Ovary (tissue), 9 donors: Measurements from ENCODE around the gene NIN. TPM values are rescaled to one million over a fixed set of nuclear protein-coding genes. Genes with fewer than 3 reads are reported as not detected.
"Not testable (repeated sequence)": the region's sequence is repeated elsewhere in the genome, so short reads cannot be mapped to it uniquely, and the experiment has no call there.

Experiments used
- DNase-seq, 5 donors: peaks; one replicate each; pipeline ENCODE4 v3.0.0-alpha.2; 2019 to 2020
- H3K27ac ChIP-seq, 2 donors: fragments of 200-600 bp; one replicate each; pipeline versions ENCODE4 v1.5.1 to v1.8.0; 2019 to 2022
- H3K27me3 ChIP-seq: fragments of 200-600 bp; one replicate; pipeline ENCODE4 v1.8.0; 2022
- H3K36me3 ChIP-seq: fragments of 200-600 bp; sonication (generic); one replicate; pipeline ENCODE4 v1.5.1; 2019
- H3K4me1 ChIP-seq: one replicate; pipeline ENCODE4 v1.8.1; 2013; ENCODE audit warnings: mild to moderate bottlenecking, moderate library complexity; ENCODE audit not compliant: insufficient read depth
- H3K4me3 ChIP-seq: fragments of 200-600 bp; sonication (generic); one replicate; pipeline ENCODE4 v1.5.1; 2017
- H3K9me3 ChIP-seq, 2 donors: fragments of 200-600 bp in 1 of 2; sonication (generic) in 1 of 2; one replicate each; pipeline versions ENCODE4 v1.5.1 to v1.8.1; 2013 to 2019; ENCODE audit warnings: mild to moderate bottlenecking in 1 of 2, moderate library complexity in 1 of 2
- CTCF ChIP-seq, 3 donors: fragments of 450-650 bp in 2 of 3; fragments of 200-600 bp in 1 of 3; IDR thresholded peaks; one replicate each; pipeline versions ENCODE4 v1.5.1 to v1.8.0; 2016 to 2022; ENCODE audit warnings: antibody characterized with exemption in 3 of 3, mild to moderate bottlenecking in 1 of 3
- EP300 ChIP-seq: sonication (generic); formaldehyde crosslinking; IDR thresholded peaks from one replicate; pipeline ENCODE4 v1.6.1; 2017; ENCODE audit warnings: antibody characterized with exemption
- POLR2A ChIP-seq: fragments of 450-650 bp; IDR thresholded peaks from one replicate; pipeline ENCODE4 v1.6.1; 2017; ENCODE audit warnings: antibody characterized with exemption, mild to moderate bottlenecking, moderate library complexity
- WGBS, 3 donors: extraction: QIAGEN DNeasy Blood & Tissue Kit in 1 of 3; methylation state at CpG; one replicate each; pipeline versions ENCODE4 v1.1.5 to v1.1.7; 2013 to 2017; 5-methylcytosine and 5-hydroxymethylcytosine counted together
- intact Hi-C, 4 donors: fragments of 100-400 bp; cut with DNase I; formaldehyde crosslinking; loops; one replicate each; pipeline versions ENCODE4 v1.11.0 to v1.15.1; 2022 to 2023
- polyA plus RNA-seq, 2 donors: library from polyadenylated mRNA; stranded (reverse); fragments of 200-250 nt in 1 of 2; fragments of 350-450 nt in 1 of 2; fragmentation: Illumina TruSeq in 1 of 2; extraction: RNeasy Lipid Tissue Mini Kit (QIAGEN cat#74804) in 1 of 2; gene quantifications; one replicate each; pipeline ENCODE4 v1.2.3, GENCODE V29; 2013 to 2014
- total RNA-seq, 7 donors: library from RNA; depleted of rRNA in 2 of 7; stranded (reverse); fragments of >200 nt in 2 of 7; fragmentation: NEBNext Ultra II Directional in 3 of 7; extraction: Animal tissue kit (Norgen Biotek cat#: 25700) in 3 of 7; gene quantifications; one replicate each; pipeline versions ENCODE4 v1.1.0 to v1.2.4, GENCODE V29; 2016 to 2023
- donor health status: DM: no; HTN: no; CAD: no; lungs with moderate emphysema.
- donor health status: DM: no; HTN: no; CAD: no.
- donor health status: Bipolar disorder and iron deficiency.
- donor health status: DM: yes; HTN: yes; CAD: no.
- donor health status: DM: no; HTN: no; CAD: no.
- donor health status: DM: yes; HTN: yes; CAD: no.

Gene NIN
- total and polyA plus RNA-seq, 9 donors: 6.4 to 32.4 (median 28.0) TPM

- H3K9me3 ChIP-seq: no peaks in the 10 kb centered on the region
- H3K27ac ChIP-seq: no peak overlapping the region
- H3K27me3 ChIP-seq: no peaks in the 10 kb centered on the region
- H3K4me1 ChIP-seq: no peaks in the 10 kb centered on the region
- no peak for DNase-seq
- TF ChIP-seq POLR2A (no peak), EP300 (no peak), CTCF (IDR thresholded peaks at IDR 0.05) (no peak)
- intact Hi-C loops: no loop called here
- WGBS, 3 donors: 95 to 96% (median 96%) methylated on average over 22 of the region's 22 CpGs
- no peaks in the 10 kb centered on the region for H3K36me3 ChIP-seq
- H3K4me3 ChIP-seq: no peak overlapping the region
Measured at GRCh38 chr14:50705026-50705593, 125.9 kb downstream of the NIN start.

- intact Hi-C loops: no loop called here
- no peak for DNase-seq
- TF ChIP-seq CTCF (IDR thresholded peaks at IDR 0.05): no peak
- no peak overlapping the region for H3K27ac ChIP-seq
- WGBS, 3 donors: 95 to 98% (median 96%) methylated on average over 26 of the region's 26 CpGs
- no peaks in the 10 kb centered on the region for H3K4me1 ChIP-seq
- no peak overlapping the region for H3K4me3 ChIP-seq
- no peaks in the 10 kb centered on the region for H3K9me3 ChIP-seq
- no peaks in the 10 kb centered on the region for H3K27me3 ChIP-seq
- H3K36me3 ChIP-seq: no peaks in the 10 kb centered on the region
Measured at GRCh38 chr14:50704454-50705010, 126.4 kb downstream of the NIN start.

GRCh38 chr14:50697659-50698290 is 133.2 kb downstream of the NIN start:
- Histone ChIP-seq H3K9me3 (no peaks in the 10 kb centered on the region), H3K4me3 (no peak overlapping the region), H3K27me3 (no peaks in the 10 kb centered on the region), H3K4me1 (no peaks in the 10 kb centered on the region), H3K27ac (no peak overlapping the region), H3K36me3 (no peaks in the 10 kb centered on the region)
- WGBS, 3 donors: 66 to 68% (median 66%) methylated on average over 4 of the region's 4 CpGs
- TF ChIP-seq CTCF (IDR thresholded peaks at IDR 0.05) (no peak), EP300 (no peak), POLR2A (no peak)
- DNase-seq: no peak
- intact Hi-C loops: no loop called here

GRCh38 chr14:50694260-50694659 is 136.7 kb downstream of the NIN start:
- H3K9me3 ChIP-seq, DNase-seq, H3K4me3 ChIP-seq, H3K36me3 ChIP-seq, H3K4me1 ChIP-seq, H3K27me3 ChIP-seq, H3K27ac ChIP-seq, intact Hi-C loops: not testable (repeated sequence)
- 82 to 99% (median 93%) methylated on average over 3 of the region's 3 CpGs for WGBS, 3 donors

- Histone ChIP-seq H3K36me3 (no peaks in the 10 kb centered on the region), H3K4me1 (no peaks in the 10 kb centered on the region), H3K27me3 (no peaks in the 10 kb centered on the region), H3K9me3 (no peaks in the 10 kb centered on the region), H3K4me3 (no peak overlapping the region), H3K27ac (no peak overlapping the region)
- intact Hi-C loops: no loop called here
- DNase-seq: no peak
- TF ChIP-seq CTCF (IDR thresholded peaks at IDR 0.05) (no peak), POLR2A (no peak), EP300 (no peak)
- WGBS, 3 donors: 100% methylated on average over 1 of the region's 1 CpG
Measured at GRCh38 chr14:50688875-50689274, 142.1 kb downstream of the NIN start.
